Activated CD4-positive, alpha-beta T cell treated with anti-CD3 and anti-CD28 coated beads, Interleukin-2, amount 50 U/mL, for 48 hours (primary cell): ENCODE results near the gene TPM1.
A peak's percentile ranks its signal among the peaks of the same experiment; 100 is the strongest.
"Not testable (repeated sequence)": the region's sequence is repeated elsewhere in the genome, so short reads cannot be mapped to it uniquely, and the experiment has no call there.

Experiments
- DNase-seq, 2 experiments: peaks; one replicate each; pipeline ENCODE4 v3.0.0-alpha.2; 2020

TPM1 gene

DNA sequence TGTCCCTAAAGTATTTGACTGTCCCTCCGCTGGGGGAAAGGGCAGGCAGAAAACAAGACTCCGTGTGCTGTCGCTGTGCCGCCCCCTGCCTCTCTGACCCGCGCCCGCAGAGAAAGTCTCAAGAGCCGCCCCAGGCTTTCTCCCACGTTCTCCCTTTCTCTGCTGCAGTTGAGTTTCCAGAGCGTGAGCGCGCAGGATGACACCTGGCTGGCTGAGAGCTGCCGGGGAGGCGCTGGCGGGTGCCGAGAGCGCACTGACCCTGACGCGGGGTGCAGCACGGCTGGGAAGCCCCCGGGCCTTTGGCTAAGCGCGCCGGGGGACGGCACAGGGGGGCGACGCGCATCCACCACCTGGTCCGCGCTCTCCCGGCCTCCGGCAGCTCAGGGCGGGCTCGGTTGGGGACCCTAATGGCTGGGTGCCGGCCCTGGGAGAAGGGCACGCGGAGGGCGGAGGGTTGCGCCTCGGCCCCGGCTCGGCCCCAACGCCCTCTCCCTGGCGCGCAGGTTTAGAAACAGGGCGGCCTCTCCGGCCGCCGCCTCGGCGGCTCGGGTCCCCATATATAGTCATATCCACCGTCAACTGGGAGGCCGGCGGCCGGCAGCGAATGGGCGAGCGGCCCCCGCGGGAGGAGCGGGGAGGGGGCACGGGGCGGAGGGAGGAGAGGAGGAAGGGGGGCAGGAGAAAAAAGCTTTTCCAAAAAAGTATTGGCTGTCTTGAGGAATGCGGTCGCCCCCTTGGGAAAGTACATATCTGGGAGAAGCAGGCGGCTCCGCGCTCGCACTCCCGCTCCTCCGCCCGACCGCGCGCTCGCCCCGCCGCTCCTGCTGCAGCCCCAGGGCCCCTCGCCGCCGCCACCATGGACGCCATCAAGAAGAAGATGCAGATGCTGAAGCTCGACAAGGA, at the start of gene TPM1:
TSS of gene TPM1 (plus strand) at position 774 of the 903 bp plus-strand sequence. CDS start at position 857, 83 bp downstream.
- peak; percentile 16 to 17 for DNase-seq

GRCh38 chr15:62993066-62993465, 49.5 kb upstream of the TPM1 start:
- DNase-seq, result no peak

DNA sequence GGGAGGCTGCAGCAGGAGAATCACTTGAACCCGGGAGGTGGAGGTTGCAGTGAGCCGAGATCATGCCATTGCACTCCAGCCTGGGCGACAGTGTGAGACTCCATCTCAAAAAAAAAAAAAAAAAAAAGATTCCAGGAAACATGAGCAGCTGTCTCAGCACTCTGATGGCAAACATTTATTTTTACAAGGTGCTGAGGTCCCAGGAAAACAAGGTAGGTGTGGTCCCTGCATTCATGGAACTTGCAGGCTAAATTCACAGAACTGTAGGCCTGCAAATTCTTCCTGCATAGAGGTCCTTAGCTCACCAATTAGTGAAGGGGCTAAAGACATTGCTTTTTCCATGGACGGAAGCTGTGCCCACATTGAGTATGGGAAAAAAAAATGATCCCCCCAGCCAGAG, 48.9 kb upstream of the TPM1 start:
- DNase-seq, result not testable (repeated sequence)

GRCh38 chr15:62994439-62994838, 48.1 kb upstream of the TPM1 start:
- DNase-seq, result no peak

DNA sequence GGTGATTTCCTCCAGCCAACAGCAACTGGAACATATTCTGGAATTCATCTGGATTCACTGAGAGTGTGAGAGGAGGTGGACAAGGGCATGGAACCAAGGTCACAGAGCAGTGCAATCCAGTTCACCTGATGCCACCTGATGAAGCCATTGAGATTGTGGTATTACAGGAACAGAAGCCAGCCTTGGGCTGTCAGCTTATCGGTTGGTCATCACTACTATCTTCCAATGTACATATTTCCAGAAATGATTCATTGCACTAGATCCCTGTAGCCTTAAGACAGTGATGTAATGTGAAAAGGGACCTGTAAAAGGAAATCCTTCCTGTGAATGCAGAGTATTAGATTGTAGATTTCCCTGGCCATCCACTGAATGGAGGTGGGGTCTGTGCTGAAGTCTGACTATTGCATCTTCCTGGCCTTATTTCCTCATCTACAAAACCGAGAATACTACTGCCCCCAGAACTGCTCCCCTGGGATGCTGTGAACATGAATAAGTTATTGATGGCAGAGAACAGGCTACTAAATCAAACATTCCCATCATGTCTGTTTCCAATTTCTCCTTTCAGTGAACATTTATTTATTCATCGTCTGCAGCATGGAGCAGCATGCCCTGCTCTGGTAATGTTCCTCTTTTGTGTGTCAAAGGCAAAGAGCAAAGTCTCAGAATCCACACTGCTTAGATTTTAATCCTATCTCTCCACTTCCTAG, 47.4 kb upstream of the TPM1 start:
- no peak for DNase-seq

DNA sequence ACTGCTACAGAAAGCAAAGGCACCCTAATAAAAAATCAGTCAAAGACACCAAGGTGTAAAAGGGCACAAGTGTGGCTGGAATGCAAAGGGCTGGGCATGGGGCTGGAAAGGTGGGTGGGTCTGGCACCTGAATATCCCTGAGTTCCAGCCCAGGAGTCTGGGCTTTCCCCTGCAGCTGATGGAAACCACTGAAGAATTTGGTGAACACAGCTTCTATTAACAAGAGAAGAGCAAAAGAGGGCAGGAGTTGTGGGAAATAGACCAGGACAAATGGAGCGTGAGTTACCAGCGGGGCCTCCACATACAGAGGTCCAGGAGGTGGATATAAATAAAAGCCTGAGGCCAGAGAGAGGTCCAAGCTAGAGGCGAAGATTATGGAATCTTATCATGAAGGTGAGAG, 45.1 kb upstream of the TPM1 start:
- DNase-seq, result no peak

DNA sequence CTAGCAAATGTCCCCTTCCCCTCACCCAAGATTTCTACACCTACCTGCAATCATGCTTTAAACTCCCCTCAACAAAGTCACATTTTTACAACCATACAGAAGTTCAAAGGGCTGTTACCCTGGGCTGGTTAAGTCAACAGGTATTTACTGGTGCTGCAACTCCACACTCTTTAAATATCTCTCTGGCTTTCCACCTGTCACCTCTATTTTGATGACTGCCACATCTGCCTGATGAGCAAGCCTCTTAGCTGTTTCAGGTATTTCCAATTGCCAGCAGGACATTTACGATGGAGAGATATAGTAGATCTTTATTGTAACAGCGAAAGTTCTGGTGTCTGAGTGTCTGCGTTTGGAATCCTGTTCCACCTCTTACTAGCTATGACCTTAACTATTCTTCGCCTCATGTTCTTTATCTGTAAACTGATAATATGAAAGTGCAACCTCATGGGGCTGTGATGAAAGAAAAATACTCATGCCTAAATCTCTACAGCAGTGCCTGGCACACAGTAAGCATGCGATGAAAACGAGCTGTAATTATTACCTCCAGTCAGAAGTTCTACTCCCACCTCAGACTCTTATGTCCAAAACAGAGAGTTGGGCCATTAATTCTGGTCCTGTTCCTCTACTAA, 44.2 kb upstream of the TPM1 start:
- no peak for DNase-seq

DNA sequence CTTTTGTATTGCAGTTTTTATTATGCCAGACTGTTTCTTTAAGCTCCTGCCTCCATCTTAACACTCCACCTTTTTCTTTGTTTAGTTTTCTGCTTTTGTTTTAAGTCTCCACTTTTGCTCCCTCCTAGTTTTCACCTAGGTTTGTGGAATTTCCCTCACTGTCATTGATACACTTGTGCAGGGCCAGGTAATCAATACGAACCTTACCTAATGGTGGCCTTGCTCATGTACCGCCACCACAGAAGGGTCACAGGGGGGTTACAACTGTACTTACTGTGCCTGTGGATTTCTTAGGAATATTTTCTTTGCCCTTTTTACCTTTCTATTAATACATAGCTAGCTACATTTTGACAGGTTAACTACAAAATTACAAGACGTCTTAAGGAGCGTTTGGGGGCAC, 43.4 kb upstream of the TPM1 start:
- no peak for DNase-seq

- DNase-seq, result no peak
These were observed 42.5 kb upstream of the TPM1 start for GRCh38 chr15:62999923-63000561.

DNA sequence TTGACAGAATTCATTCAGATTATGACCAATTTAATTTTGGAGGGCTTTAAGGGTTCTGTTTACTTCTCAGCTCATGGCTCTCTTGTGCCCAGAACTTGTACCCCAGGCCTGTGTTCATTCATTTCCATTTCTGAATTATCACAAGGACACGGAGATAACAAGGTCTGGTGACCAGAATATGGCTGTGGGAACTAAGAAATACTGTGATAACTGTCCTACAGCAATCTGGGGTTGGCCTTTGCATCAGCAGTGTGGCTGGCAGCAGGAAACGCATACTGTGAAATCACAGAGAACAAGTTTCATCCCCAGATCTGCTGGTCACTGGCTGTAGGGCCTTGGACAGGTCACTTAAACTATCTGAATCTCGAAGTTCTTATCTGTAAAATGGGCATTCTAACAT, 41.8 kb upstream of the TPM1 start:
- DNase-seq, result no peak

DNA sequence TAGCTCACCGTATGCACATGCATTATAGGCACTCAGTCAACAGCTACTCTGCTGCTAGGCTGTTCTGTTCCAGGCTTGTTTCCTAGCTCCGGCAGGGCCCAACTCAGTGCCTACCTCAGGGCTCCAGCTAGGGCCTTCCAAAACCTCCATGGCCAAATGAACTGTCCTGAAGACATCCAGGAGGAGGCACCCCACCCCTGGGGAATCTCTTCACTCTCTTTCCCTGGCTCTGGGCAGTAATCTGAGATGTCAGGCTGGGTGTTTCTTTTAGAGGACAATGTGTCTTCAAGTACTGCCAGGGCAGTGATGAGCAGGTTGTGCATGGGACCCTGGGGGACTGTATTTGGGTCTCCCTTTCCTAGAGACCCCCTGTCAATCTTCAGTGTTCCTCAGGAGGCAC, 38.3 kb upstream of the TPM1 start:
- DNase-seq, result no peak

DNA sequence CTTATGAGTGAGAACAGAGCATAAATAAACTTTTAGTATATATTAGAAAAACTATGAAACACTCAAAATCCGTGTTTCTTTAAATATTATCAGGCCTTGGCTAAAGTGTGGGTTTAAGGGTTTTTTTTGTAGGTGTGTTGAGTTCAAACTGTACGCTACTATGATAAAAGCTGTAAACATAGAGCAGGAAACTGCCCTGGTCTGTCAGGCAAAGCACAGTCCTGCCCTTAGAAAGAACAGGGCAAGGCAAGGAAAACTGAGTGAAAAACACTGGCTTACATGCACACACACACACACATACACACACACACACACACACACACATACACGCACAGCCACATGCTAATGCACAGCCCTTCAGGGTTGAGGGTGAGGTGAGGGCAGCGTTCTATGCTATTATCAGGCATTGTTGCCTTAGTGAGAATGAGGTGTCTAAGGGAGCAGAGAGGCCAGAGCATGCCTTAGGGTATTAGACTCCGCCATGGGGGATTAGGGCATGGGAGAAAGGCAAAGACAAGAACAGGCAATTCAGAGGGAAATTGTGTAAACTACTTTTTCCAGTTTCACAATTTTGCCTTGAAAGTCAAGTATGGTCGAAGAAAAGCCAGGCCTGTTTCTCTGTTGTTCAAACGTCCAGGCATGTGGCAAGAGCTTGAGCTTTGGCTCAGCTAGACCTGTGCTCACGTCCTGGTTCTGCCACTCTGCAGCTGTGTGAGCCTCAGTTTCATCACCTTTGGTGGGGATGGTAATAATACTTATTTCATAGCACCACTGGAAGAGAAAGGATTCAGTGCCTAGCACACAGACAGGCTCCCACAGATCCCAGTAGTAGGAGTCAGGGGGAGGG, 36.3 kb upstream of the TPM1 start:
- no peak for DNase-seq

DNA sequence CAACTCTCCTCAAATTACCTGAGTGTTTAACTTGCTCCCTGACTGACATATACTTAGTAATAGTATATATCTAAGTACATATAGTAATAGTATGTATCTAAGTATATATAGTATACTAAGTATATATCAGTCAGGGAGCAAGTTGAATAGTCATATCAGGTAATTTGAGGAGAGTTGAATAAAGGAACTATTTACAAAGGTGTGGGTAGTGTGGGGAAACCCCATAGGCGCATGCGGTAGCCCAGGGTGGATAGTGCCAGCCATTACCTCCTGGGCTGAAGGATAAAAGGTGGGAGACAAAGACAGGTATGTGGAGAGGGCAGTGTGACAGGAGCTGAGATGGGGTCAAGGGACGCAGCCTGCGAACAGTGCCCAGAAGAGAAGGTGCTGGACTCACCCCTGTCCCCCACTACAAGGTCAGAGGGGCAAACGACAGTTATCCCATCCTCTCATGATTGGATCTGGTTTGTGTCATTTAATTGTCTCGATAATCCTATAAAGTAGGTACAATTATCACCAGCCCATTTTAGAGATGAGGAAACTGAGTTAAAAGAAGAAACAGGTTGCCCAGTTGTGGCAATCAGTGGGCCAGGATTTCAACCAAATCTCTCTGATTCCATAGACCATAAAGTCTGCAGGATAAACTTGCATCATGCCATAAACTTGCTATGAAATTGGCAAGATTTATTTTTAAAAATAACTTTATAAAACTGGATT, 34.1 kb upstream of the TPM1 start:
- no peak for DNase-seq

GRCh38 chr15:63010386-63010785, 32.2 kb upstream of the TPM1 start:
- DNase-seq, result no peak

GRCh38 chr15:63010920-63011693, 31.4 kb upstream of the TPM1 start:
- DNase-seq, result no peak

- DNase-seq, result no peak
These were observed 30.1 kb upstream of the TPM1 start for GRCh38 chr15:63012444-63012843.

GRCh38 chr15:63013052-63013808, 29.3 kb upstream of the TPM1 start:
- no peak for DNase-seq

DNA sequence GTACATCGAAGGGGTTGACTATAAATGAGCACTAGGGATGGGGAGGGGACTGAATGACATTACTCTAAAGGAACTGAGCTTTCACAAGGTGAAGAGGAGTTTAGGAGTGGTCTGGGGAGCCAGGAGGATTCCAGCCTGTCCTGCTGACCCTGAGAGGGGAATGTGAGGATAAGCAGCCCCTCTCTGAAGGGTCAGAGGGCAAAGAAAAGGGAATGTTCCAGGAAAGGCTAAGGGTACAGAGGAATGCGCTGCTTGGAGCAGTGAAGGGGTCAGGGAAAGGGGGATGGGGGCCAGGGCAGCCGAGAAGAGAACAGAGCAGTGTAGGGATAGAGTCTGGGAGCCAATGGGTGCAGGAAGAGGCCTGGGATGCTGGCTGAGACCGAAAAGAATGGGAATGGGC, 28.0 kb upstream of the TPM1 start:
- DNase-seq, result no peak

DNA sequence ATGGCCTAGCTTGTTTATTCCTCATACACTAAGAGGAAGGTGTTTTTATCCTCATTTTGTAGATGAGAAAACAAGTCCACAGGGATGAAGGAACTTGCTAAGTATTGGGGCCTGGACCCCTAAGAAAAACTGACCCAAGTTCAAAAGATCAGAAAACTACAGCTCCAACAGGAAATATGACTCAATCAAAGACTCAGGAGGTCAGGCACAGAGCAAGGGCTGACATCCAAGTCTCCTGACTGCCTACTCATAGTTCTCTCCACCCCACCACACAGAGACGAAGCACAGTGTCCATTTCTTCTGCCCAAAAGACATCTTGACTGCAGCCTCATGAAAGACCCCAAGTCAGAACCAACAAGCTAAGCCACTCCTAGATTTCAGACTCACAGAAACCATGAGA, 26.9 kb upstream of the TPM1 start:
- DNase-seq, result no peak

- DNase-seq, result no peak
These were observed 26.3 kb upstream of the TPM1 start for GRCh38 chr15:63016234-63016633.
